IPS-20b (cell line): ENCODE results near the gene GSTCD.
"Not testable (repeated sequence)": the region's sequence is repeated elsewhere in the genome, so short reads cannot be mapped to it uniquely, and the experiment has no call there.

ENCODE experiments used
- H3K27ac ChIP-seq: one replicate; pipeline ENCODE4 v1.5.1; 2013; ENCODE audit warnings: low read length
- H3K27me3 ChIP-seq: 2 replicates; pipeline ENCODE4 v1.6.1; 2013; ENCODE audit warnings: mild to moderate bottlenecking, low read length, inconsistent platforms; ENCODE audit not compliant: insufficient read depth
- H3K36me3 ChIP-seq: 2 replicates; pipeline ENCODE4 v1.6.1; 2013; ENCODE audit warnings: low read depth, mild to moderate bottlenecking, inconsistent platforms, low read length, moderate library complexity; ENCODE audit not compliant: insufficient read depth
- H3K4me1 ChIP-seq: 2 replicates; pipeline ENCODE4 v1.6.1; 2013; ENCODE audit warnings: mild to moderate bottlenecking, control low read depth, inconsistent platforms, low read length, moderate library complexity; ENCODE audit not compliant: insufficient read depth
- H3K4me3 ChIP-seq: 2 replicates; pipeline ENCODE4 v1.5.1; 2013; ENCODE audit warnings: mild to moderate bottlenecking, low read length, inconsistent platforms
- H3K9ac ChIP-seq: 2 replicates; pipeline ENCODE4 v1.6.1; 2013; ENCODE audit warnings: low read depth, mild to moderate bottlenecking, inconsistent platforms, low read length, moderate library complexity
- H3K9me3 ChIP-seq: 2 replicates; pipeline ENCODE4 v1.6.1; 2013; ENCODE audit warnings: mild to moderate bottlenecking, low read depth, low read length, inconsistent platforms; ENCODE audit not compliant: insufficient read depth

The GSTCD gene

DNA sequence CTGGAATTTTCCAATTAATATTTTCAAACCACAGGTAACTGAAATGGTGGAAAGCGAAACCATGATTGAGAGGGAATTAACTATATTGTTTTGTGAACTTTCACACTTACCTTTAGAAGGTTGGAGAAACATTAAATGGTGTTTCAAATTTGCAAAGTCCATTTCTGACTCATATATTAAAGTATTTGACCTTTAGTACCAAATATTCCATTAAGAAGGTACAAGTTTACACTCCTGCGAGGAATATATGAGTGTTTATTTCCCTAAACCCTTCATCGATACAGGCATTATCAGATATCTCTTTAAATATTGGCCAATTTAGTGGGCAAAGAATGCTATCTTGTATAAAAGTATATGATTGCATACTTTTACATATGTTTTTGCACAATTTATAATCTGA, 142.6 kb downstream of the GSTCD start:
- no peak overlapping the region for H3K4me3 ChIP-seq
- H3K9me3 ChIP-seq: no peaks in the 10 kb centered on the region
- H3K9ac ChIP-seq: no peak overlapping the region
- H3K36me3 ChIP-seq: no peaks in the 10 kb centered on the region
- no peak overlapping the region for H3K27ac ChIP-seq
- H3K27me3 ChIP-seq: no peaks in the 10 kb centered on the region
- H3K4me1 ChIP-seq: no peaks in the 10 kb centered on the region

DNA sequence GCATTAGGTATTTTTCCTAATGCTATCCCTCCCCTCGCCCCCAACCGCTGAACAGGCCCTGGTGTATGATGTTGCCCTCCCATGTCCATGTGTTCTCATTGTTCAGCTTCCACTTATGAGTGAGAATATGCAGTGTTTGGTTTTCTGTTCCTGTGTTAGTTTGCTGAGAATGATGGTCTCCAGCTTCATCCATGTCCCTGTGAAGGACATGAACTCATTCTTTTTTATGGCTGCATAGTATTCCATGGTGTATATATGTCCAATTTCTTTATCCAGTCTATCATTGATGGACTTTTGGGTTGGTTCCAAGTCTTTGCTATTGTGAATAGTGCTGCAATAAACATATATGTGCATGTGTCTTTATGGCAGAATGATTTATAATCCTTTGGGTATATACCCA, 143.6 kb downstream of the GSTCD start:
- not testable (repeated sequence) for H3K27me3 ChIP-seq, H3K27ac ChIP-seq, H3K36me3 ChIP-seq, H3K4me1 ChIP-seq, H3K9ac ChIP-seq, H3K9me3 ChIP-seq, H3K4me3 ChIP-seq

DNA sequence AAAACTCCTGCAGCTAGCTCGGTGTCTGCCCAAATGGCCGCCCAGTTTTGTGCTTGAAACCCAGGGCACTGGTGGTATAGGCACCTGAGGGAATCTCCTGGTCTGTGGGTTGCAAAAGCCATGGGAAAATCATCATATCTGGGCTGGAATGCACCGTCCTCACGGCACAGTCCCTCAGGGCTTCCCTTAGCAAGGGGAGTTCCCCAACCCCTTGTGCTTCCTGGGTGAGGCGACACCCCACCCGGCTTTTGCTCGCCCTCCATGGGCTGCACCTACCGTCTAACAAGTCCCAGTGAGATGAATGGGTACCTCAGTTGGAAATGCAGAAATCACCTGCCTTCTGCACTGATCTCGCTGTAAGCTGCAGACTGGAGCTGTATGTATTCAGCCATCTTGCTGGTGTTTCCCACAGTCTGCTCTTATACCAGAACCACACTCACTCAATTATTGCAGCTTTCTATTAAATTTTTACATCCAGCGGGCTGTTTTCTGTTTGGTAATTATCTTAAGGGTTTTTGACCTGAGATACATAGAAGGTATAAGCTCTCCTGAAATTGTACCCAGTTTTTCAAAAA, 150.0 kb downstream of the GSTCD start:
- Histone ChIP-seq H3K9ac (no peak overlapping the region), H3K36me3 (no peaks in the 10 kb centered on the region), H3K27me3 (no peaks in the 10 kb centered on the region), H3K27ac (no peak overlapping the region), H3K4me1 (no peaks in the 10 kb centered on the region), H3K4me3 (no peak overlapping the region), H3K9me3 (peaks cover 19% of the 10 kb centered on the region; the same call in 1 of the 2 replicates)

DNA sequence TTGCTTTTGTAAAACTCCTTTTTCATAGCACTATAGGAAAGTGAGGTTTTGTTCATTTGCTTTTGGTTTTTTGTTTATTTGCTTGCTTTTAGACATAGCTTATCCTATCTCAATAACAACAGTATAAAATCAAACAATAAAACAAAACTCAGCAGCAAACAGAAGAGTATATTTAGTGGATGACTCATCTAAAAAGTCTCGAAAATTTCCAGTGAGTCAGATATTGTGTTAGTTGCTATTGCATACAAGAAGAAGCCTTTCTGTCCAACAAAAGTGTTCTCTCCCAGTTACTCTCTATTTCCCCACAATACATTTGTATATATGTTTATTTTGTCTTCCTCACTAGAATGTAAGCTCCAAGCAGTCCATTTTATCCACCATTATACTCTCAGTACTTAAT, 150.6 kb downstream of the GSTCD start:
- Histone ChIP-seq H3K9me3 (peaks cover 19% of the 10 kb centered on the region; the same call in 1 of the 2 replicates), H3K4me3 (no peak overlapping the region), H3K9ac (no peak overlapping the region), H3K27ac (no peak overlapping the region), H3K27me3 (no peaks in the 10 kb centered on the region), H3K36me3 (no peaks in the 10 kb centered on the region), H3K4me1 (no peaks in the 10 kb centered on the region)

DNA sequence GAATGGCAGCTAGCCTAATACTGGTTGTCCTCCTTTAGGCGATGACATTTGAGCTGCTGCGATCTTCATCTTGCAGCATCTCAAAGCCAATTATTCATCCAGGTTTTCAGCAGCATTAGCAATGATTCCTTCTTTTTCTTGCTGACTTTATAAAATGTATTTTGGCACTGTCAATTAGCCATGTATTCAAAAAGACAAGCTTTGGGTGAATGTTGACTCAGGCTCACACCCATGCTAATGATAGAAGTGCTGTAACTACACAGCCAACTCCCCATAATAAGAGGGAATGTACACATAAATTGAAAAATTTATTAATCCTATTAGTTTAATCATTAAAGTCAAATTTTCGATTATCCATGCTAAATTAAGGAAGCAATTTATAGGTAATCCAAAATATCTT, 162.4 kb downstream of the GSTCD start:
- no peaks in the 10 kb centered on the region for H3K27me3 ChIP-seq
- no peaks in the 10 kb centered on the region for H3K36me3 ChIP-seq
- H3K9ac ChIP-seq: no peak overlapping the region
- no peak overlapping the region for H3K4me3 ChIP-seq
- no peaks in the 10 kb centered on the region for H3K9me3 ChIP-seq
- H3K4me1 ChIP-seq: peaks cover 11% of the 10 kb centered on the region; the same call in 1 of the 2 replicates
- no peak overlapping the region for H3K27ac ChIP-seq

DNA sequence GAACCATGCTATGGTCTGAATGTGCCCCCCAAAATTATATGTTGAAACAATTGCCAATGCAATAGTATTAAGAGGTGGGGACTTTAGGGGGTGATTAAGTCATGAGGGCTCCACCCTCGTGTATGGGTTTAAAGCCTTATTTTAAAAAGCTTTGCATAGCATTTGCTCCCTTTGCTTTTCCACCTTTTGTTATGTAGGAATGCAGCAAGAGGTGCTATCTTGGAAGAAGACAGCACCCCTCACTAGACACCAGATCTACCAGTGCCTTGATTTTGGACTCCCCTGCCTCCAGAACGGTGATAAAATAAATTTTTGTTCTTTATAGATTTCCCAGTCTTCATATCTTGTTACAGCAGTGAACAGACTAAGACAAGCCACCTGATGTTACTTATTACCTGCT, 163.4 kb downstream of the GSTCD start:
- no peaks in the 10 kb centered on the region for H3K9me3 ChIP-seq
- H3K4me3 ChIP-seq: no peak overlapping the region
- H3K4me1 ChIP-seq: peaks cover 11% of the 10 kb centered on the region; the same call in 1 of the 2 replicates
- H3K9ac ChIP-seq: no peak overlapping the region
- H3K27ac ChIP-seq: no peak overlapping the region
- H3K36me3 ChIP-seq: no peaks in the 10 kb centered on the region
- no peaks in the 10 kb centered on the region for H3K27me3 ChIP-seq

DNA sequence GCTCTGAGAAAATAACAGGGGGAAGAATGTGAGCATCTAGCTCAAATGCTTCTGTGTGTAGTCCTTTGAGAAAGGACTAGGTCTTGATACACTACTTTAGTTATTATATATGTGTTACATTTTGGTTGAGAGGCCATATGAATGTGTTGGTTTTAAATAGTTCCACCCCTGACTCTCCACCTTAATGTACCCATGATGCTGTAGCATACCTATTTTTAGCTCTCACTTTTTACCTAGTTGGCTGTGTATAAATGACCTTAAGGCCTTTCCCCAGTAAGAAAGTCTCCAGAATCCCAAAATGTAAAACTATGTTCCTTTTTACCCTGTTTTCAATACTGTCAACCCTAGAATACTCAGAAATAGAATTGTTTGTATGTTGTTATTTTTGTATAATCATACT, 166.6 kb downstream of the GSTCD start:
- Histone ChIP-seq H3K9ac (no peak overlapping the region), H3K4me3 (no peak overlapping the region), H3K27ac (no peak overlapping the region), H3K4me1 (peaks cover 11% of the 10 kb centered on the region; the same call in 1 of the 2 replicates), H3K36me3 (no peaks in the 10 kb centered on the region), H3K9me3 (peaks cover 4% of the 10 kb centered on the region), H3K27me3 (no peaks in the 10 kb centered on the region)

DNA sequence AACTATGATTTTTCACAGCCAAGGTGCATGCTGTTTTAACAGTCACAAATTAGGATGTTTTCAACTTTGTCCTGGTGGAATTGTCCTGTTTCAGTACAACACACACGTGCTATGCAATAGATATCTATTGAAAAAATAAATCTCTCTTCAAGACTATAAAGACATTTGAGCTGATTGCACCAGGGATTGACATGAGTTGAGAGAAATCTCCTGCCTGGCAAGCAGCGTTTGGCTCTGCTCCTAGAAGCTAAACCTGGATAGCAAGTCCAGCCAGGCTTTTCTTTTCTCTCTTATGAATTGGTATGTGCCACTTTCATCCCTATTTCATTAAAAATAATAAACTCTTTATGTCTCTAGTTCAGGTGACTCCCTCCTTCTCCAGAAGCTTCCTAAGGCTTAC, 170.1 kb downstream of the GSTCD start:
- Histone ChIP-seq H3K36me3 (no peaks in the 10 kb centered on the region), H3K9ac (no peak overlapping the region), H3K4me3 (no peak overlapping the region), H3K27me3 (no peaks in the 10 kb centered on the region), H3K9me3 (peaks cover 4% of the 10 kb centered on the region), H3K4me1 (no peaks in the 10 kb centered on the region), H3K27ac (no peak overlapping the region)

DNA sequence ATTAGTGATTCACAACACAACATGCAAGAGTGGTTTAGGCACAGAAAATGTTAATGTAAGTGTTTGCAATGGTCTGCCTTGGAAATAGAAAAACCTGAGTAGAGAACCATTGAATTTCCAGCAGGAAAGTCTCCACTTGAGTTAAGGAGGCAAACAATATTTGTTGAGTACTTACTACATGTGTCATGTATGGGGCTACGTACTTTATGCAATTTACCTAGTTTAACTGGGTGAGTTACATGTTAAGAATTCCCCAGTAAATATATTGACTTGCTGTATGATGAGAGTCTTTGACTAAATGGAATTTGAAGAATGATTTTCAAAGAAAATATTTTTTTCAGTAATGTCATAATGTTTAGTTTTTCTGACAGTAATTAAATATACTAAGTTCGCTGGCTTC, 178.9 kb downstream of the GSTCD start:
- H3K4me1 ChIP-seq: no peaks in the 10 kb centered on the region
- H3K4me3 ChIP-seq: no peak overlapping the region
- no peaks in the 10 kb centered on the region for H3K36me3 ChIP-seq
- no peak overlapping the region for H3K27ac ChIP-seq
- H3K27me3 ChIP-seq: peaks cover 14% of the 10 kb centered on the region
- H3K9ac ChIP-seq: no peak overlapping the region
- H3K9me3 ChIP-seq: no peaks in the 10 kb centered on the region

DNA sequence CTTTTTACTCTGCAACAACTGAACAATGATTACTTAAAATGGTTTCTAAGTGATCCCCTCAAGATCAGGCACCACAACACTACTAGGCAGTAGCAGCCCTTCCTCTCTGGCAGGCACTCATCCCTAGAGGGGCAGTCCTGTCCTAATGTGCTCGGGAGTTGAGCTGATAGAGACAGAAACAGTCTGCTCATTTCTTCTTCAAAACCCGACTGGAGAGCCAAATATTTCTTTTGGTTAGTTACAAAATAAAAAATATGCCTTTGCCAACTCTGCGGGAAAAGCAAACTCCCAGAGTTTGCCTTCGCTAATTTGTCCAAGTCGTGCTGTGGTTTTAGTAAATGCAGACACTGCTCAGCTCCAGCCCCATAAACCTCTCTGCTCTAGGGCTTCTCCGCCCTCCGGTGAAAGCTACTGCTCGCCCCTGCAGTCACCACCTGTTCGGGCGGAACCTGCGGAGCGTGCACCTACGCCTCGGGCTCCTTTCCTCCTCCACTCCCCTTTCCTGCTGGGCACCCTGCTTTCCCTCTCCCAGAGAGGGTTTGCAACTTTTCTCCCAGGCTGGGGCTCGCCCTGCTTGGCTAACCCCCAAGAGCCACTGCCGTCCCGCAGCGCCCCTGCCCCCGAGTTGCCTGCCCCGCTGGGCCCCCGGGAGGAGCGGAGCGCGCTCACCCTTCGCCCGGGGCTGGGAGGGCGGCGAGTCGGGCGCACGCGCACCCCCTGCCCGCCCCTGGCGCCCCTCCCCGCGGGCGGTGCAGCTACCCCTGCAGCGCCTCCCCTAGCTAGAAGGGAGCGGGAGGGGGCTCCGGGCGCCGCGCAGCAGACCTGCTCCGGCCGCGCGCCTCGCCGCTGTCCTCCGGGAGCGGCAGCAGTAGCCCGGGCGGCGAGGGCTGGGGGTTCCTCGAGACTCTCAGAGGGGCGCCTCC, 186.3 kb downstream of the GSTCD start, which contains the start of gene NPNT:
Gene NPNT, plus strand, starts transcription at position 812 of the 923 bp plus-strand sequence. CDS start 182 bp downstream, outside the sequence.
- Histone ChIP-seq H3K9ac (no peak within 1 kb of the TSS), H3K9me3 (no peaks in the 10 kb centered on the region), H3K36me3 (no peaks in the 10 kb centered on the region), H3K4me3 (peak within 1 kb of the TSS; percentile 76), H3K27ac (no peak within 1 kb of the TSS), H3K4me1 (peaks cover 12% of the 10 kb centered on the region; the same call in 1 of the 2 replicates), H3K27me3 (peaks cover 83% of the 10 kb centered on the region)

DNA sequence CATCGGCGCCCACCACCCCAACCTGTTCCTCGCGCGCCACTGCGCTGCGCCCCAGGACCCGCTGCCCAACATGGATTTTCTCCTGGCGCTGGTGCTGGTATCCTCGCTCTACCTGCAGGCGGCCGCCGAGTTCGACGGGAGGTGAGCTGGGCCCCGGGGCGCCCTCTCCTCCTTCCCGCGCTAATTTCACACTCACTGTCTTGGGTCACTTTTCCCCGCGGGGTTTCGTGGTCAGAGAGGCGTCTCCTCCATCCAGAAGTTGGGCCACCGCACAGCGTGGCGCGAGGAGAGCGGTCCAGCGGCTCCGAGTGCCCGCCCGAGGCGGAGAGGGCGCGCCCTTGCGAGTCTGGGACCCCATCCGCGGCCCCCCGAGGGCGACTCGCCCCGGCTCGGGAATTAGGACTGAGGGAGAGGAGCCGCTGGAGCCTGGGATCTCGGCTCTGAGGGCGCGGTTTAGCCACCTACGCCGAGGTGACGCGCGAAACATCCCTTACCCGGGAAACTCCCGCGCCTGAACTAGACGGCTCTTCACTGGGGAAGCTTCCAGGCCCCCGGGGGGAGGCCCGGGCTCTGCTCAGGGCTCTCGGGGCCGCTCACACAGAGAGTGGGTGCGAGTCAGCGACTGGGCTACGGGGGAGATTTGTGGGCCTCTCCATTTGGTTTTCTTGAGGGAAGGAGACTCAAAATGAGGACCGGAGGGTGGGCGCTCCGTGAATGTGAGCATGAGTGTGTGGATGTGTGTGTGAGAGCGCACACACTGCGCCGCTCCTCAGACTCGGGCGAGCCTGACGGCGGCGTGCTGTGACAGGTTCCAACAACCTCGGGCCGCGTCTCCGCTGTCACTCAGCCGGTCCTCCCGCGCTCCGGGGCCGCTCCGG, 187.2 kb downstream of the GSTCD start:
- Histone ChIP-seq H3K36me3 (no peaks in the 10 kb centered on the region), H3K4me3 (peak overlapping the region; percentile 76), H3K9me3 (no peaks in the 10 kb centered on the region), H3K9ac (no peak overlapping the region), H3K27me3 (peaks cover 92% of the 10 kb centered on the region), H3K4me1 (peaks cover 12% of the 10 kb centered on the region; the same call in 1 of the 2 replicates), H3K27ac (no peak overlapping the region)
